Measurements from ENCODE around the gene CKM.

- TF ChIP-seq POLR2A (IDR thresholded peaks at IDR 0.05; ENCODE audit: low read depth, low read length): no peak
- no peak for TF ChIP-seq TAF1 (IDR thresholded peaks at IDR 0.05; ENCODE audit: borderline replicate concordance, low read depth, low read length)
- no peak for TF ChIP-seq POLR2AphosphoS5 (IDR thresholded peaks at IDR 0.05; ENCODE audit: low read depth, low read length)
These were observed 29.0 kb downstream of the CKM start for GRCh38 chr19:45293682-45294081.

Measured in GM12892 (cell line).